ENCODE results near the gene PRELID1. TPM values are rescaled to one million over a fixed set of nuclear protein-coding genes. Genes with fewer than 3 reads are reported as not detected.

PRELID1 gene
- total RNA-seq, 4 donors from 2014 or later, result 52.1 to 192 (median 142) TPM

GRCh38 chr5:177261510-177261909 is 42.1 kb upstream of the PRELID1 start:
- Histone ChIP-seq H3K36me3 (peaks cover 0 to 51% (median 21%) of the 10 kb centered on the region in 4 donors), H3K27me3 (no peaks in the 10 kb centered on the region), H3K4me3 (no peak overlapping the region), H3K9me3 (no peaks in the 10 kb centered on the region), H3K27ac (no peak overlapping the region), H3K4me1 (no peaks in the 10 kb centered on the region)
- intact Hi-C loops (cut with DNase I; ENCODE audit: low total_unique reads), result no loop called here
- DNase-seq, result no peak
- 73 to 88% methylated on average over 1 of the region's 1 CpG for WGBS, 2 donors (ENCODE audit: low coverage in 1 of 2)
- in situ Hi-C loops (cut with MboI; ENCODE audit: low pct_ligation_motif_present in 1 of 4, low pct_unique_long_range_greater_than_20kb in 1 of 4, low sequenced_read_pairs in 3 of 4), result no loop called here
- TF ChIP-seq EP300 (IDR thresholded peaks at IDR 0.05; ENCODE audit: low read depth) (no peak), POLR2A (IDR thresholded peaks at IDR 0.05) (no peak), POLR2AphosphoS5 (IDR thresholded peaks at IDR 0.05) (no peak)
- TF ChIP-seq, protein P1, sequence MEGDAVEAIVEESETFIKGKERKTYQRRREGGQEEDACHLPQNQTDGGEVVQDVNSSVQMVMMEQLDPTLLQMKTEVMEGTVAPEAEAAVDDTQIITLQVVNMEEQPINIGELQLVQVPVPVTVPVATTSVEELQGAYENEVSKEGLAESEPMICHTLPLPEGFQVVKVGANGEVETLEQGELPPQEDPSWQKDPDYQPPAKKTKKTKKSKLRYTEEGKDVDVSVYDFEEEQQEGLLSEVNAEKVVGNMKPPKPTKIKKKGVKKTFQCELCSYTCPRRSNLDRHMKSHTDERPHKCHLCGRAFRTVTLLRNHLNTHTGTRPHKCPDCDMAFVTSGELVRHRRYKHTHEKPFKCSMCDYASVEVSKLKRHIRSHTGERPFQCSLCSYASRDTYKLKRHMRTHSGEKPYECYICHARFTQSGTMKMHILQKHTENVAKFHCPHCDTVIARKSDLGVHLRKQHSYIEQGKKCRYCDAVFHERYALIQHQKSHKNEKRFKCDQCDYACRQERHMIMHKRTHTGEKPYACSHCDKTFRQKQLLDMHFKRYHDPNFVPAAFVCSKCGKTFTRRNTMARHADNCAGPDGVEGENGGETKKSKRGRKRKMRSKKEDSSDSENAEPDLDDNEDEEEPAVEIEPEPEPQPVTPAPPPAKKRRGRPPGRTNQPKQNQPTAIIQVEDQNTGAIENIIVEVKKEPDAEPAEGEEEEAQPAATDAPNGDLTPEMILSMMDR (IDR thresholded peaks at IDR 0.05), result no peak

DNA sequence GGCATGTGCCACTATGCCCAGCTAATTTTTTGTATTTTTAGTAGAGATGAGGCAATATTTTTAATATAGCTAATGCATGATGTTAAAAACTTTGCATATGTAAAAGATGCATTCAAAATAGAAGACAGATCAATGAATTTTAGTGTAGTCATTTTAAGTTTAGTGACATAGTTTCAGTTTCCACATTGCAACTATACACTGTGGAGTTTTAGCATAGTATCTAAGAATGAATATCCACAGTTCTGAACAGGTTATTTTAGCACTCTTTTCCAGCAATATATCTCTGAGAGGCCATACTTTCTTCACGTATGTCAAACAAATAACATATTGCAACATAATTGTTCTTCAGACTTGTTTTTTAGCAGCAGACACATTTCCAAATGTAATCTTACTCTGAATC is 39.4 kb upstream of the PRELID1 start:
- in situ Hi-C loops (cut with MboI; ENCODE audit: low pct_ligation_motif_present in 1 of 4, low pct_unique_long_range_greater_than_20kb in 1 of 4, low sequenced_read_pairs in 3 of 4), result no loop called here
- Histone ChIP-seq H3K27ac (no peak overlapping the region), H3K36me3 (peaks cover 0 to 51% (median 21%) of the 10 kb centered on the region in 4 donors), H3K4me3 (no peak overlapping the region), H3K27me3 (no peaks in the 10 kb centered on the region), H3K9me3 (no peaks in the 10 kb centered on the region), H3K4me1 (no peaks in the 10 kb centered on the region)
- intact Hi-C loops (cut with DNase I; ENCODE audit: low total_unique reads), result no loop called here
- no peak for DNase-seq
- 87 to 93% methylated on average over 1 of the region's 1 CpG for WGBS, 2 donors (ENCODE audit: low coverage in 1 of 2)
- TF ChIP-seq EP300 (IDR thresholded peaks at IDR 0.05; ENCODE audit: low read depth) (no peak), POLR2A (IDR thresholded peaks at IDR 0.05) (no peak), POLR2AphosphoS5 (IDR thresholded peaks at IDR 0.05) (no peak)
- TF ChIP-seq, protein P1 (IDR thresholded peaks at IDR 0.05), result no peak

- in situ Hi-C loops (cut with MboI; ENCODE audit: low pct_ligation_motif_present in 1 of 4, low pct_unique_long_range_greater_than_20kb in 1 of 4, low sequenced_read_pairs in 3 of 4) (no loop called here), intact Hi-C loops (cut with DNase I; ENCODE audit: low total_unique reads) (no loop called here)
- no peak for DNase-seq
- no peak for TF ChIP-seq EP300 (IDR thresholded peaks at IDR 0.05; ENCODE audit: low read depth)
- TF ChIP-seq, protein P1 (IDR thresholded peaks at IDR 0.05), result no peak
- no peak for TF ChIP-seq POLR2A (IDR thresholded peaks at IDR 0.05)
- TF ChIP-seq POLR2AphosphoS5 (IDR thresholded peaks at IDR 0.05), result no peak
- Histone ChIP-seq H3K36me3 (peaks cover 0 to 57% (median 21%) of the 10 kb centered on the region in 4 donors), H3K27me3 (no peaks in the 10 kb centered on the region), H3K4me1 (no peaks in the 10 kb centered on the region), H3K4me3 (no peak overlapping the region), H3K27ac (no peak overlapping the region), H3K9me3 (no peaks in the 10 kb centered on the region)
- WGBS, 2 donors (ENCODE audit: low coverage in 1 of 2), result 91% methylated on average over 16 of the region's 16 CpGs; no CpG with 5 or more reads in 1 of the 2 donors
These were observed 38.2 kb upstream of the PRELID1 start for GRCh38 chr5:177265395-177265794.

DNA sequence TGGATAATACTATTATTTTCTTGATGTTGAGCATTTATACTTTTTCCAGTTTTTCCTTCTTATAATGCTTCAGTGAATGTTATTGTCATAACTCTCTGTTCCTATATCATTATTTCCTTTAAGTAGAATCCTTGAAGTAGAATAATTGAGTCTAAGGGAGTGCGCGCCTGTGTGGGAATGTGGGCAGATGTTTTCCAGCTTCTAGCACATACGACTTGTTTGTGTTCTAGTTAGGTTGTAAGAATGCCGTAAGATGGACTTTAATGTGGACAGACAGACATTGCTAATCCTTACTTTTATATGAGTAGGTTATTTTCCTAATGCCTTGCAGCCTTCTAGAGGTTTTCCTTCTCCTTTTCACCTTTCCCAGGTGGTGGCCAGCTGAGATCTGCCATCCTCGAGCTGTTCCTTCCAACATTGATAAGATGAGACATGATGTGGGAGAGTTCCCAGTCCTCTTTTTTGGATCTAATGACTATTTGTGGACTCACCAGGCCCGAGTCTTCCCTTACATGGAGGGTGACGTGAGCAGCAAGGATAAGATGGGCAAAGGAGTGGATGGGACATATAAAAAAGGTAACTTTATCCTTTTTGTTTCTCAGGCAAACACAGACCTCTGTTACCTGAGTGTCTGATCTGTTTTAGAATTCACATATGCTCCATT is 34.2 kb upstream of the PRELID1 start:
- 97 to 98% methylated on average over 7 of the region's 7 CpGs for WGBS, 2 donors (ENCODE audit: low coverage in 1 of 2)
- no peak for DNase-seq
- Histone ChIP-seq H3K27ac (no peak overlapping the region), H3K4me3 (no peak overlapping the region), H3K27me3 (no peaks in the 10 kb centered on the region), H3K36me3 (peaks cover 0 to 57% (median 16%) of the 10 kb centered on the region in 4 donors), H3K4me1 (no peaks in the 10 kb centered on the region), H3K9me3 (no peaks in the 10 kb centered on the region)
- intact Hi-C loops (cut with DNase I; ENCODE audit: low total_unique reads) (no loop called here), in situ Hi-C loops (cut with MboI; ENCODE audit: low pct_ligation_motif_present in 1 of 4, low pct_unique_long_range_greater_than_20kb in 1 of 4, low sequenced_read_pairs in 3 of 4) (no loop called here)
- no peak for TF ChIP-seq POLR2A (IDR thresholded peaks at IDR 0.05)
- TF ChIP-seq, protein P1 (IDR thresholded peaks at IDR 0.05), result no peak
- TF ChIP-seq POLR2AphosphoS5 (IDR thresholded peaks at IDR 0.05), result no peak
- no peak for TF ChIP-seq EP300 (IDR thresholded peaks at IDR 0.05; ENCODE audit: low read depth)

Measured in transverse colon (tissue), 4 donors.